Effector CD4-positive, alpha-beta T cell (primary cell): Measurements from ENCODE around the gene ZNF562.
A peak's percentile ranks its signal among the peaks of the same experiment; 100 is the strongest.

ENCODE experiments used
- DNase-seq: peaks from one replicate; pipeline ENCODE4 v3.0.0-alpha.2; 2020

The ZNF562 gene

DNA sequence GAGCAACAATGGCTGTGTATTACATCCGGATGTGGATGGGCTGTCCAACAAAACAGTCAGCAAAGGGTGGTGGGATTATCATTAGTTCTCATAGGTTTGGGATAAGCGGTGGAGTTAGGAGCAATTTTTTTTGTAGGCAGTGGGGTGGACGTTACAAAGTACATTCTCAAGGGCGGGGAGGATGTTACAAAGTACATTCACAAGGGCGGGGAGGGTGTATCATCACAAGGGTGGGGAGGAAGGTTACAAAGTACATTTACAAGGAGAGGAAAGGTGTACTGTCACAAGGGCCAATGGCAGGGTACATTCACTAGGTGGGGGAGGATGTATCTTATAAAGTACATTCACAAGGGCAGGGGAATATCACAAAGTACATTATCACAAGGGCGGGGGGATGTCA, 33.1 kb downstream of the ZNF562 start:
- no peak for DNase-seq

DNA sequence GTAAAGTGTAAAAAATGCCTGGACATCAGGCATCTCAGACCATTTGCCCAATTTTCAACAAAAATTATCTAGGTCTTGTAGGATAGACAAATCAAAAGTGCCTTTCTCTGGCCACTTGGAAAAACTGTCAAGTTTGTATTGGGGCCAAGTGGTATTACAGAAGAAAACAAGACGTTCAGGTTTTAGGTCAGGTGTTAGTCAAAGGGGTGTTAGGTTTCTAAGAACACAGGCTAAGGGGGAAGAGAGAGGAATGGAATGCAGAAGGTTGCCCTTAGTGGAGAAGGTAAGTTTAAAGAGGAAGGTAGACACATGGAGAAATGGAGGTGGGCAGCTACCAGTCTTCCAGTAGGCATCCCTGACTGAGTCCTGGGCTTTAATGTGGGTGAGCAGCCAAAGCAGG, 33.9 kb downstream of the ZNF562 start:
- DNase-seq: no peak

DNA sequence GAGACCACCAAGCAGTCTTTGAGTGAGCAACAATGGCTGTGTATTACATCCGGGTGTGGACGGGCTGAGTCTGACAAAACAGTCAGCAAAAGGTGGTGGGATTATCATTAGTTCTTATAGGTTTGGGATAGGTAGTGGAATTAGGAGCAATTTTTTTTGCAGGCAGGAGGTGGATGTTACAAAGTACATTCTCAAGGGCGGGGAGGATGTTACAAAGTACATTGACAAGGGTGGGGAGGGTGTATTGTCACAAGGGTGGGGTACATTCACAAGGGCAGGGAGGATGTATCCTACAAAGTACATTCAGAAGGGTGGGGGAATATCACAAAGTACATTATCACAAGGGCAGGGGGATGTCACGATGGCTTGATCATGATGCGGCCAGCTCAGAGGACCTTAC, 38.9 kb downstream of the ZNF562 start:
- DNase-seq: no peak

DNA sequence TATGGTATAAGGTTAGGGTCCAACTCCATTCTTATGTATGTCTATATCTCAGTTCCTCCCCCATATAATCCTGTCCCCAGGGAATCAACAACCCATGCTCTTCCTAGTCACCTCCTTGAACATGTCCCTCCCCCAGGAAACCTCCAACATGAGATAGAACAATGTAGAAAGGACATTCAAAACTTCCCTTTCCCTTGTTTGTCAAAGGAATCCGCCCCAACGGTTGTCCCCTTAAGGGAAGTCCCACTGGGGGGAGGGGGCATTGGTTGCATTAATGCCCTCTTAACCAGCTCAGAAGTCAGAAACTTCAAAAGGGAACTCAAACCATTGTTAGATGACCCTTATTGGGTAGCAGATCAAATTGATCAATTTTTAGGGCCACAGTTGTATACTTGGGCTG, 47.0 kb downstream of the ZNF562 start:
- no peak for DNase-seq

DNA sequence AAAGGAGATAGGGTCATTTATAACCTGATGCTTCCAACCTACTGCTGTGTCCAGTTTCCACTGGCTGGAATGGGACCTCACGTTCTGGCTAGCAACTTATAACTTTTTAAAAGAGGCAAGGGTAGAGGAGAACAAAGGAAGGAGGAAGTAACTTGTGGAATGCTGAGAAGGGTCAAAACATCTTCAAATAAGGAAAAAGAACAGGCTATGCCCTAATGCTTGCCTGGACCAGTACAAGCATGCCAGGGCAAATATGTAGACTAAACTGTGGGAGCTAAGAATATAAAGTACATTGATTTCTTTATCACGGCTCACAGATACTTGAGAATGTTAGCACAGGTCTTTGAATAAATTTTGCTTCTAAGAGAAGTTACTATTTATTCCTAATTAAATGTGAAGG, 52.4 kb downstream of the ZNF562 start:
- no peak for DNase-seq

DNA sequence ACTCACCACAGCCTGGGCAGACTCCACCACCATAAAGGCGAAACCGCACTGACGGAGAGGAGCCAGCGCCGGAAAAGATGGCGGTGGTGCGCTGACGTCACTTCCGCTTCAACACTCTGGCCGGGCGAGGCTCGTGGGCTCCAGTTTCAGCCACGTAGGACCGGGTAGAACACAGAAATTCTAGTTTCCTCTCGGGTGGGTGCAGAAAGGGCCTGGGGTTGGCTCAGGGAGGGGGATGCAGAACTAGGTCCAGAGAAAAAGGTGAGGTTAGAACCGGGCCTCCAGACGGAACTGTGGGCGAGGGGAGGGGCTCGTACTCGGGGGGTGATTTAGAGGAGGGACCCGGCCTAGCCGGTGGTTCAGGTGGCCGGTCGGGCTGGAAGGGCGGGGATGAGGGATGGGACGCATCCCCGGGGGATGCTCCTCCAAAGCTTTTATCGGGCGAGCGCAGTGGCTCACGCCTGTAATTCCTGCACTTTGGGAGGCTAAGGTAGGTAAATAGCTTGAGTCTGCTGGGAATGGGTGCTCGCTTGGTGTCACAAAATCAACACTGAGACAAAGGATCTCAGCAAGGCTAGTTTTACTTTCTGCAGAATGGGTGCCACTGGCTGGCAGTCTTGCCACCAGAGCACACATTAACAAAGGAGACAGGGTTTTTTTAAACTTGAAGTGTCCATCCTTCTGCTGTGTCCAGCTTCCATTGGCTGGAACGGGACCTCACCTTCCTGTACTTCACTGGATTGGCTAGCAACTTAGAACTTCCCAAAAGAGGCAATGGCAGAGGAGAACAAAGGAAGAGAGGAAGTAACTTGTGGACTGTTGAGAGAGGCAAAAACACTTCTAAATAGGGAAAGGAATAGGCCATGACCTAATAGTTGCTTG, 53.5 kb downstream of the ZNF562 start, which contains the start of gene ZNF561:
TSS of gene ZNF561 (minus strand) at position 77 of the 882 bp plus-strand sequence. CDS start 1,776 bp downstream, outside the sequence.
- peak; percentile 83 for DNase-seq

DNA sequence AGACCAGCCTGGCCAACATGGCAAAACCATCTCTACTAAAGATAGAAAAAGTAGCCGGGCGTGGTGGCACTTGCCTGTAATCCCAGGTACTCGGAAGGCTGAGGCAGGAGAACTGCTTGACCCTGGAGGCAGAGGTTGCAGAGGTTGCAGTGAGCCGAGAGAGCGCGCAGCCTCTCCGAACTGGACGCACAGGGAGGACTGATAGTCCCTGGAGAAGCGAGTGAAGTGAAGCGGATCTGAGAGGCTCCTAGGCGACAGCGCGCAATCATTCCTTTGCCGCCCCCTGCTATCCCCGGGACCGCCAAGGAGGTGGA, 54.1 kb downstream of the ZNF562 start:
- DNase-seq: no peak

DNA sequence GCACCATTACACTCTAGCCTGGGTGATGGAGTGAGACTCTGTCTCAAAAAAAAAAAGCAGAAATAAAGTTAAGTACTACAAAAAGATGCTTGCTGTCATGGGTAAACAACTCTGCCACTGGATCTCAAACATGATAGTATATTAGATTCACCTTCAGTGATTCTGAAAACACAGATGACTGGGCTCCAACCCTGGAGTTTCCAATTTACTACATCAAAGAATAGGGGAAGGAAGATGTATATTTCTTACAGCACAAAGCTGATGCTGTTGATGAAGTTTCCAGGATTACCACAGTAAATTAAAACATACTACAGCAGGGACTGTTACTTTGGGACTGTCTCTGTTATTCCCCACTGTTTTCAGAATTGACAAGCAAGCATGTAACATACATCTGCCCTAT, 59.1 kb downstream of the ZNF562 start:
- no peak for DNase-seq

DNA sequence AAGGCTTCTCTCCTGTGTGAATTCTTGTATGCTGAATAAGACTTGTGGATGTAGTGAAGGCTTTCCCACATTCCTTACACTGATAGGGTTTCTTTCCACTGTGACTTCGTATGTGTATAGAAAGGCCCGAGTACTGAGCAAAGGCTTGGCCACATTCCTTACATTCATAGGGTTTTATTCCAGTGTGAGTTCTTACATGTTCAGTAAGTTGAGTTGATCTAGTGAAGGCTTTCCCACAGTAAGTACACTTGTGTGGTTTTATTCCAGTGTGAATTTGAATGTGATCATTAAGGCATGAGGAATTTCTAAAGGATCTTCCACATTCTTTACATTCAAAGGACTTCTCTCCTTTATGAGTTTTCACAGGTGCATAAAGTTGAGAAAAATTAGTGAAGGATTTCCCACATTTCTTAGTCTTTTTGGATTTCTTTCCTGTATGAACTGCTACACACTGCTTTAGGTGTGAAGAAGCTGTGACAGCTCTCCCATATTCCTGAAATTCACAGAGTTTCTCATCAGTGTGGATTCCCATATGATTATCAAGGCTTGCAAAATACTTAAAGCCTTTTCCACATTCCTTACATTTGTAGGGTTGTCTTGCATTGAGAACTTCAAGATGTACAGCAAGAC, 64.3 kb downstream of the ZNF562 start:
- no peak for DNase-seq

DNA sequence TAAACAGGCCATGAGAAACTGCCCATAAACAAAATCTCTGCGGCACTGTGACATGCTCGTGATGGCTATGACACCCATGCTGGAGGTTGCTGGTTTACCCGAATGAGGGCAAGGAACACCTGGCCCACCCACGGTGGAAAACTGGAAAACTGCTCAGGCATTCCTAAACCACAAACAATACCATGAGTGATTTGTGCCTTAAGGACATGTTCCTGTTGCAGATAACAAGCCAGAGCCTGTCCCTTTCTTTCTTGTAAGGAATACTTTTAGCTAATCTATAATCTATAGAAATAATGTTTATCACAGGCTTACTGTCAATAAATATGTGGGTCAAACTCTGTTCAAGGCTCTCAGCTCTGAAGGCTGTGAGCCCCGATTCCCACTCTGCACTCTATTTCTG, 66.0 kb downstream of the ZNF562 start:
- no peak for DNase-seq

DNA sequence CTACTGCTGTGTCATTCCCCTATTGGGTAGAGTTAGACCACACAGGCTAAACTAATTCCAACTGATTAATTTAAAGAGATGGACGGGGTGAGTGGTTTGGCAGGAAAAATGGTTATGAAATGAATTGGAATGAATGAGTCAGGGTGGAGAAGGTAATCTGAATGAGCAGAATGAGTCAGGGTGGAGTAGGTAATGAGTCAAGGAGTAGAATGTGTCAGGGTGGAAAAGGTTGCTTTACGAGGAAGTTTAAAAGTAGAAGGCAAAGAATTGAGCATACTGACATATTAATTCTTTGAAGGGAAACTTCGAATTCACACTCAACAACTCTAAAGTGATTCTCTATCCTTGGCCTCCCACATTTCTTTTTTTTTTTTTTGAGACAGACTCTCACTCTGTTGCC, 77.9 kb downstream of the ZNF562 start:
- DNase-seq: no peak
